K562 (cell line): ENCODE results near the gene OTUD5. TPM values are rescaled to one million over a fixed set of nuclear protein-coding genes. Genes with fewer than 3 reads are reported as not detected.

Experiments
- BRD9 ChIP-seq: fragments of 450-650 bp; IDR thresholded peaks from 2 replicates; pipeline ENCODE4 v1.6.1; 2018; ENCODE audit warnings: low read depth; ENCODE audit not compliant: partially characterized antibody
- DDX20 ChIP-seq: fragments of 450-650 bp; IDR thresholded peaks from 2 replicates; pipeline ENCODE4 v1.6.1; 2016; ENCODE audit warnings: missing genetic modification characterization, low read depth, mild to moderate bottlenecking, missing compliant biosample characterization, moderate library complexity
- ELF2 ChIP-seq: fragments of 250-450 bp; sonication (Bioruptor Pico); IDR thresholded peaks from 2 replicates; pipeline ENCODE4 v1.5.0; 2021; ENCODE audit warnings: mild to moderate bottlenecking
- ETV6 ChIP-seq, 3 experiments: fragments of 150-350 bp in 1 of 3; sonication (generic) in 1 of 3; formaldehyde crosslinking in 1 of 3; IDR thresholded peaks; 2 replicates each; pipeline versions ENCODE4 v1.6.1 to v1.8.0; 2014 to 2022; ENCODE audit warnings: borderline replicate concordance in 2 of 3, low read depth in 2 of 3, antibody characterized with exemption in 1 of 3, low read length in 1 of 3, mild to moderate bottlenecking in 1 of 3, missing genetic modification reagents in 1 of 3
- GTF2E2 ChIP-seq: fragments of 200-800 bp; sonication (Bioruptor generic); IDR thresholded peaks from 2 replicates; pipeline ENCODE4 v1.6.1; 2016; ENCODE audit warnings: missing genetic modification characterization, missing compliant biosample characterization
- HDAC8 ChIP-seq: fragments of 450-650 bp; IDR thresholded peaks from 2 replicates; pipeline ENCODE4 v1.6.1; 2016; ENCODE audit warnings: mild to moderate bottlenecking, missing genetic modification characterization, moderate library complexity, missing compliant biosample characterization
- HSF4 ChIP-seq: fragments of 250-450 bp; sonication (Bioruptor Pico); IDR thresholded peaks from 2 replicates; pipeline ENCODE4 v2.1.2; 2022; ENCODE audit warnings: mild to moderate bottlenecking, moderate library complexity, borderline replicate concordance
- MTA3 ChIP-seq: fragments of 450-650 bp; formaldehyde crosslinking; IDR thresholded peaks from 2 replicates; pipeline ENCODE4 v1.6.1; 2017; ENCODE audit warnings: mild to moderate bottlenecking, borderline replicate concordance
- POLR3A ChIP-seq: IDR thresholded peaks from 2 replicates; pipeline ENCODE4 v1.6.1; 2011; ENCODE audit warnings: borderline replicate concordance, mild to moderate bottlenecking, moderate library complexity; ENCODE audit not compliant: insufficient read length, insufficient read depth; ENCODE audit errors: extremely low read depth
- PRPF4 ChIP-seq: fragments of 200-400 bp; formaldehyde crosslinking; IDR thresholded peaks from one replicate; pipeline ENCODE4 v1.6.1; 2017; ENCODE audit warnings: low read length, low read depth, mild to moderate bottlenecking; ENCODE audit not compliant: insufficient read depth, poor library complexity, severe bottlenecking
- PTRF ChIP-seq: fragments of 450-650 bp; IDR thresholded peaks from 2 replicates; pipeline ENCODE4 v1.6.1; 2016; ENCODE audit warnings: mild to moderate bottlenecking, missing genetic modification characterization, missing compliant biosample characterization
- PYGO2 ChIP-seq: fragments of 450-650 bp; IDR thresholded peaks from 2 replicates; pipeline ENCODE4 v1.6.1; 2016; ENCODE audit warnings: mild to moderate bottlenecking, missing genetic modification characterization, moderate library complexity, missing compliant biosample characterization
- ZNF431 ChIP-seq: sonication (generic); formaldehyde crosslinking; IDR thresholded peaks from 2 replicates; pipeline ENCODE4 v1.8.0; 2022; ENCODE audit warnings: mild to moderate bottlenecking, missing genetic modification reagents
- ZNF764 ChIP-seq: fragments of 250-450 bp; sonication (Bioruptor Pico); IDR thresholded peaks from 2 replicates; pipeline ENCODE4 v1.4.0; 2020; ENCODE audit warnings: low read depth, mild to moderate bottlenecking, moderate library complexity
- polyA plus RNA-seq, 8 experiments: library from polyadenylated mRNA; depleted of rRNA in 4 of 8; stranded (reverse) in 5 of 8; unstranded in 3 of 8; fragments of >200 nt; fragmentation: Nextera tagmentation in 2 of 8; fragmentation: Illumina TruSeq in 1 of 8; extraction: Ambion mirVana in 2 of 8; extraction: Trizol in 1 of 8; gene quantifications; 2 replicates each; pipeline versions ENCODE4 v1.2.1 to v1.2.3, GENCODE V29; 2011 to 2014; ENCODE audit warnings: inconsistent platforms in 1 of 8, missing spikeins in 1 of 8
- total RNA-seq, 7 experiments: library from RNA; depleted of rRNA in 6 of 7; stranded (reverse); fragments of >200 nt in 6 of 7; fragmentation: Illumina TruSeq in 2 of 7; extraction: Trizol in 2 of 7; gene quantifications; 2 replicates each; pipeline versions ENCODE4 v1.2.1 to v1.2.3, GENCODE V29; 2011 to 2021; ENCODE audit warnings: low replicate concordance in 1 of 7
- TF ChIP-seq, protein P1 (sequence below): sonication (generic); formaldehyde crosslinking; IDR thresholded peaks from 2 replicates; pipeline ENCODE4 v1.8.0; 2022; ENCODE audit warnings: mild to moderate bottlenecking, missing genetic modification reagents
- TF ChIP-seq, protein P2 (sequence below): fragments of 200-400 bp; formaldehyde crosslinking; IDR thresholded peaks from 2 replicates; pipeline ENCODE4 v1.6.1; 2017; ENCODE audit warnings: mild to moderate bottlenecking, low read depth, low read length, moderate library complexity
- TF ChIP-seq, protein P3 (sequence below): fragments of 450-650 bp; IDR thresholded peaks from 2 replicates; pipeline ENCODE4 v1.7.1; 2018; ENCODE audit warnings: mild to moderate bottlenecking, low read depth; ENCODE audit not compliant: partially characterized antibody
- TF ChIP-seq, protein P4 (sequence below): fragments of 250-450 bp; sonication (Bioruptor Pico); IDR thresholded peaks from 2 replicates; pipeline ENCODE4 v1.4.0; 2020; ENCODE audit warnings: mild to moderate bottlenecking, moderate library complexity

The OTUD5 gene
- total and polyA plus RNA-seq, 9 of the 15 experiments (the other 6 are each of a cell fraction or from before 2014, with no cell fraction given): 3.6 to 102 (median 59.0) TPM

DNA sequence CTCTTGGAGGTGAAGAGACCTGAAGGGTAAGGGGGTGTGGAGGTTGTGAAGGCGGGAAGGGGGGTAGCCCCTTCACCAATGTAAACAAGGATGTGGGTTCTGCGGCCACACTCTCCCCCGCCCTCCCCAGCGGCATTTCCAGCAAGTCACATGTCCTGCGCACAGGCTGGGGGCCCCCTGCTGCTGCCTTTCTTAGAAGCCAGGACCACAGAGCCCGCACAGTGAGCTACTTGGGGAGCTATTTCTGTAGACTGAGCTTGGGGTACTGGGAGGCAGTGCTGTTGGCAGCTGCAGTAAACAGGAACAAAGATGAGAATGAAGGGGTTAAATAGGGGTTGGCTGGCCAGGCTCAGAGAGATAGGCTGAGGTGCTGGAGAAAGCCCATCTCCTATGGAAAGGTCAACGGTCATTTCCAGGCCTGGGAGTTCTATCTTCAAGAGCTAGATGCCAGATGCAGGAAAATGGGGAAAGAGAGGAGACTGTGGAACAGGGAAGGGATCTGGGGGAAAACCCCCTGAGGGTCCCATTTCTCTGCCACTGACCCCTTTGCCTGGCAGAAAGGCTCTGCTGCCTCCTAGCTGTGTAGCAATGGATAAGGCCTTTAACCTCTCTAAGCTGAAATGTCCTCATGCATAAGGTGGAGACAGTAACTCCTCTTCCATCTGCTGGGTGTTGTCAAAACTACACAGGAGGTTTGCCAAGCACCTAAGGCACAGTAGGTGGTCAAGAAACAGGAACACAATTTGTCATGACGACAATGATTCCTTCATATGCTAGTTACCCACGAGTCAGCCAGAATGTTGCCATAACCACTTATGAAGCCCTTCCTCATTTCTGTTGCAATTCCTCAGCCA is 20.1 kb downstream of the OTUD5 start (continued):
- TF ChIP-seq ETV6 (IDR thresholded peaks at IDR 0.05; ENCODE audit: borderline replicate concordance in 1 of 2, low read depth in 2 of 2, low read length in 1 of 2): no peak
- no peak for TF ChIP-seq ETV6 (CRISPR knock-in tag; IDR thresholded peaks at IDR 0.05; ENCODE audit: borderline replicate concordance)
- peak; percentile 43; the same call in 1 of the 2 replicates for TF ChIP-seq GTF2E2 (tag)
- TF ChIP-seq PYGO2 (tag): no peak
- TF ChIP-seq HSF4: no peak
- no peak for TF ChIP-seq PTRF (tag)
- TF ChIP-seq POLR3A: no peak
- TF ChIP-seq, protein P1, sequence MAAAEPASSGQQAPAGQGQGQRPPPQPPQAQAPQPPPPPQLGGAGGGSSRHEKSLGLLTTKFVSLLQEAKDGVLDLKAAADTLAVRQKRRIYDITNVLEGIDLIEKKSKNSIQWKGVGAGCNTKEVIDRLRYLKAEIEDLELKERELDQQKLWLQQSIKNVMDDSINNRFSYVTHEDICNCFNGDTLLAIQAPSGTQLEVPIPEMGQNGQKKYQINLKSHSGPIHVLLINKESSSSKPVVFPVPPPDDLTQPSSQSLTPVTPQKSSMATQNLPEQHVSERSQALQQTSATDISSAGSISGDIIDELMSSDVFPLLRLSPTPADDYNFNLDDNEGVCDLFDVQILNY: no peak
- no peak for TF ChIP-seq ZNF764
- TF ChIP-seq ELF2 (CRISPR knock-in tag): no peak
- TF ChIP-seq, protein P2, sequence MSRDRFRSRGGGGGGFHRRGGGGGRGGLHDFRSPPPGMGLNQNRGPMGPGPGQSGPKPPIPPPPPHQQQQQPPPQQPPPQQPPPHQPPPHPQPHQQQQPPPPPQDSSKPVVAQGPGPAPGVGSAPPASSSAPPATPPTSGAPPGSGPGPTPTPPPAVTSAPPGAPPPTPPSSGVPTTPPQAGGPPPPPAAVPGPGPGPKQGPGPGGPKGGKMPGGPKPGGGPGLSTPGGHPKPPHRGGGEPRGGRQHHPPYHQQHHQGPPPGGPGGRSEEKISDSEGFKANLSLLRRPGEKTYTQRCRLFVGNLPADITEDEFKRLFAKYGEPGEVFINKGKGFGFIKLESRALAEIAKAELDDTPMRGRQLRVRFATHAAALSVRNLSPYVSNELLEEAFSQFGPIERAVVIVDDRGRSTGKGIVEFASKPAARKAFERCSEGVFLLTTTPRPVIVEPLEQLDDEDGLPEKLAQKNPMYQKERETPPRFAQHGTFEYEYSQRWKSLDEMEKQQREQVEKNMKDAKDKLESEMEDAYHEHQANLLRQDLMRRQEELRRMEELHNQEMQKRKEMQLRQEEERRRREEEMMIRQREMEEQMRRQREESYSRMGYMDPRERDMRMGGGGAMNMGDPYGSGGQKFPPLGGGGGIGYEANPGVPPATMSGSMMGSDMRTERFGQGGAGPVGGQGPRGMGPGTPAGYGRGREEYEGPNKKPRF: no peak
- TF ChIP-seq ZNF431 (CRISPR knock-in tag): no peak
- TF ChIP-seq DDX20 (tag): no peak
- TF ChIP-seq BRD9: peak; percentile 73
- TF ChIP-seq, protein P3, sequence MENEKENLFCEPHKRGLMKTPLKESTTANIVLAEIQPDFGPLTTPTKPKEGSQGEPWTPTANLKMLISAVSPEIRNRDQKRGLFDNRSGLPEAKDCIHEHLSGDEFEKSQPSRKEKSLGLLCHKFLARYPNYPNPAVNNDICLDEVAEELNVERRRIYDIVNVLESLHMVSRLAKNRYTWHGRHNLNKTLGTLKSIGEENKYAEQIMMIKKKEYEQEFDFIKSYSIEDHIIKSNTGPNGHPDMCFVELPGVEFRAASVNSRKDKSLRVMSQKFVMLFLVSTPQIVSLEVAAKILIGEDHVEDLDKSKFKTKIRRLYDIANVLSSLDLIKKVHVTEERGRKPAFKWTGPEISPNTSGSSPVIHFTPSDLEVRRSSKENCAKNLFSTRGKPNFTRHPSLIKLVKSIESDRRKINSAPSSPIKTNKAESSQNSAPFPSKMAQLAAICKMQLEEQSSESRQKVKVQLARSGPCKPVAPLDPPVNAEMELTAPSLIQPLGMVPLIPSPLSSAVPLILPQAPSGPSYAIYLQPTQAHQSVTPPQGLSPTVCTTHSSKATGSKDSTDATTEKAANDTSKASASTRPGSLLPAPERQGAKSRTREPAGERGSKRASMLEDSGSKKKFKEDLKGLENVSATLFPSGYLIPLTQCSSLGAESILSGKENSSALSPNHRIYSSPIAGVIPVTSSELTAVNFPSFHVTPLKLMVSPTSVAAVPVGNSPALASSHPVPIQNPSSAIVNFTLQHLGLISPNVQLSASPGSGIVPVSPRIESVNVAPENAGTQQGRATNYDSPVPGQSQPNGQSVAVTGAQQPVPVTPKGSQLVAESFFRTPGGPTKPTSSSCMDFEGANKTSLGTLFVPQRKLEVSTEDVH: peak; percentile 44
- TF ChIP-seq PRPF4: no peak
- TF ChIP-seq MTA3: peak; percentile 71; the same call in 1 of the 2 replicates
- TF ChIP-seq, protein P4, sequence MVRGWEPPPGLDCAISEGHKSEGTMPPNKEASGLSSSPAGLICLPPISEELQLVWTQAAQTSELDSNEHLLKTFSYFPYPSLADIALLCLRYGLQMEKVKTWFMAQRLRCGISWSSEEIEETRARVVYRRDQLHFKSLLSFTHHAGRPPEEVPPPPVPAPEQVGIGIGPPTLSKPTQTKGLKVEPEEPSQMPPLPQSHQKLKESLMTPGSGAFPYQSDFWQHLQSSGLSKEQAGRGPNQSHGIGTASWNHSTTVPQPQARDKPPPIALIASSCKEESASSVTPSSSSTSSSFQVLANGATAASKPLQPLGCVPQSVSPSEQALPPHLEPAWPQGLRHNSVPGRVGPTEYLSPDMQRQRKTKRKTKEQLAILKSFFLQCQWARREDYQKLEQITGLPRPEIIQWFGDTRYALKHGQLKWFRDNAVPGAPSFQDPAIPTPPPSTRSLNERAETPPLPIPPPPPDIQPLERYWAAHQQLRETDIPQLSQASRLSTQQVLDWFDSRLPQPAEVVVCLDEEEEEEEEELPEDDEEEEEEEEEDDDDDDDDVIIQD (CRISPR knock-in tag): no peak
- TF ChIP-seq HDAC8 (tag): no peak
